ENCODE measurements around the gene PTPRN2.
"Not testable (repeated sequence)": the region's sequence is repeated elsewhere in the genome, so short reads cannot be mapped to it uniquely, and the experiment has no call there.

The PTPRN2 gene

DNA sequence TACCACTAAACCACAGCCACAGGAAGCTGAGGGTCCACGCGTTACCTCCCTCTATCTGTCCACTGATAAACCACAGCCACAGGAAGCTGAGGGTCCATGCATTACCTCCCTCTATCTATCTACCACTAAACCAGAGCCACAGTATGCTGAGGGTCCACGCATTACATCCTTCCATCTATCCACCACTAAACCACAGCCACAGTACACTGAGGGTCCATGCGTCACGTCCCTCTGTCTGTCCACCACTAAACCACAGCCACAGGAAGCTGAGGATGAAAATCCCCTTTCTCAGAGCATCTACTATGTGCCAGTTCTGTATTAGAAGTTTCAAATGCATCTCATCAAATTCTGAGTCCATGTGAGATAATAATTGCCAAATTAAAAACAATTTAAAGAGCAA lies 661.5 kb downstream of the PTPRN2 start:
- DNase-seq (ENCODE audit: low read depth) = no peak

DNA sequence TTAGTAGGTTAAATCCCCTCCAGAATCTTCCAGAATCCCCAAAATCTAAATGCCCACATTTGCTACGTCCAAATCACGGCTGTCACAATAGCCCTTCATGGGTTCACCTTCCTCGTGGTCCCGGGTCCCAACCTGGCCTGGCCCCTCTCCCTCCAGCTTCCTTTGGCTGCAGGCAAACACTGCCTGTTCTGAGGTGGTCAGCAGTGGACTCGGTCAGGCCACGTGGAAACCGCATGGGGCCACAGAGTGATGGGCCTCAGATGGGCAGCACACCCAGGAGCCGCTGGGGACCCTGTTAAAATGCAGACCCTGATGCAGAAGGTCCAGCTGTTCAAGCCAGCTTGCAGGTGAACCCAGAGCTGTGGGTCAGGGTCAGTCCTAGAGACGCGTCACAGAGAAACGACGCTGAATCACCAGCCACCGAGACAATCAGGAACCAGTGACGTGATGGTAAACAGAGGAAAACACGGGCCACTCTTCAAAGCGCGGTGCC lies 662.2 kb downstream of the PTPRN2 start:
- no peak for DNase-seq (ENCODE audit: low read depth)

DNA sequence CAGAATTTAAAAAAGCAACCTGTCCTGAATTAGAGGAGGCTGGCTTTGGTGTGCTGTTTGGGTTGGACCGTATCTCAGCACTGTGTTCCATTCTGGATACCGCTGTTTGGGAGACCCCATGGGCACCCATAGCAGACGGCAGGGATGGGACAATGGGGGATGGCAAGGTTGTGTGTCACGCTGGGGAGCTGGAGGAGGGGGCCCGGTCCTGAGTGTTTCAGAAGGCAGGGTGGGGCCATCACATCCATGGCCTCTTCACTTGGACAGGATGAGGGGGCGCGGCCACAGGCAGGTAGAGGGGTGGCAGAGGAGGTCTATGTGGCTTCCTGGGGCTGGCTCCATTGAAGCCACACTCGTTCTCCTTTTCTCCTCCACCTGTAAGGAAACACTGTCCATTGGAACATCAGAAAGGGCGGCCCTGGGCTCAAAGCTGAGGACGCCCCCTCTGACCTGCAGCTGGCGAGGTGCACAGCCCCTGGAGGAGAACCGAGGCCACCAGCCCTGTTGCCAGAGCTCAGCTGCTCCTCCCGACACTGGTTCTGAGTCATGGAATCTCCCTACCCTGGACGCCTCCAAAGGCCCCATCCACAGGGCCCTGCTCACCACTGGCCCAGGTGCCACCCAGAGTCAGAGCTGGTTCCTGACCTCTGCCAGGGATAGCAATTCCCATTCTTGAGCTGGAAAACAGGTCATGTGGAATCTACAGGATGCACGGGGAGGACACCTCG lies 663.6 kb downstream of the PTPRN2 start:
- no peak for DNase-seq (ENCODE audit: low read depth)

DNA sequence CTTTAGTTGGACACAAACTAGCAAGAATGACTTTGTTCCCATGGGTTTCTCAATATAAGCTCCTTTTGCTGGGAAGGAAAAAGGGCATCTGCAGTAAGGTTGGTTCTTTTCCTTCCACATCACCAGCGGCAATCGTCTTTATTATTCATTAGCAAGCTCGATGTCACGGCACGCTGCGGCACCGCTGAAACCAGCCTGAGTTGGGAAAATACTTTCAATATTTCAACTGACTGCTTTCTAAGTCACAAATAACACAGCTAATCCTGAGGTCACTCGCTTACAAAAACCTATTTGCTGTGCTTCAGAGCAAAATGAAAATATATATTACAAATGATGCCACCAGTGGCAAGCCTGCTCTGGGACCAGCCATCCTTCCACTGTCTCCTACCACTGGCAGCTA lies 665.0 kb downstream of the PTPRN2 start:
- DNase-seq (ENCODE audit: low read depth) = no peak

DNA sequence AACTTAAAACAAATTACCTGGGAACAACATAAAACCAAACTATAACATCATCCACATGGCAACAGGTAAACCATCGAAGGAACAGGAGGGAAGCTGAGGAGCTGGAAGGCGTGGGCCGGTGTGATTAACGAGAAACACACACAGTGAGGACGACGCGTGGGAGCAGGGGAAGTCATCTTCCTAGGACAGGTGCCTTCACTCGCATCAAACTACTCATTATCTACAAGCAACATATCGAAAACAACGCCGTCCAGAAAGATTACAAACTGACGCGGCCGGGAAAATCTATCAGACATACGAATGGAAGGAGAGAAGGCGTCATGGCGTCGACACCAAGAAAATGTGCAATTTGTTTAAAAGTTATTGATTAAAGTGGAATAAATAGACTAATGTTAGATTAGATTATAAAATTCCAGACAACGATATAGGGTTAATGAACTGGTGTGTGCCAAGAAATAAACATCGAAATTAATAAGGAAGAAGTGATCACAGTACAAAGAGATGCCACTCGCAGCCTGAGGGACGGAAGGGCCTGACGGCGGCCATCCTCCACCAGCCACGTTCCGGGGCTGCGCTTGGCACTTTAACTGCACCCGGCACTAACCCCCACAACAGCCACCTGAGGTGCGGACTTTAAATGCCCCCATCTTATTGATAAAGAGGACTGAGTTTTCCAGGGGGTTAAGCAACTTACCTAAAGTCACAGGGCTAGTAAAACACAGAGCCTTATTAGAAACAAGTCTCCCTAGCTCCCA lies 669.1 kb downstream of the PTPRN2 start:
- no peak for DNase-seq (ENCODE audit: low read depth)

DNA sequence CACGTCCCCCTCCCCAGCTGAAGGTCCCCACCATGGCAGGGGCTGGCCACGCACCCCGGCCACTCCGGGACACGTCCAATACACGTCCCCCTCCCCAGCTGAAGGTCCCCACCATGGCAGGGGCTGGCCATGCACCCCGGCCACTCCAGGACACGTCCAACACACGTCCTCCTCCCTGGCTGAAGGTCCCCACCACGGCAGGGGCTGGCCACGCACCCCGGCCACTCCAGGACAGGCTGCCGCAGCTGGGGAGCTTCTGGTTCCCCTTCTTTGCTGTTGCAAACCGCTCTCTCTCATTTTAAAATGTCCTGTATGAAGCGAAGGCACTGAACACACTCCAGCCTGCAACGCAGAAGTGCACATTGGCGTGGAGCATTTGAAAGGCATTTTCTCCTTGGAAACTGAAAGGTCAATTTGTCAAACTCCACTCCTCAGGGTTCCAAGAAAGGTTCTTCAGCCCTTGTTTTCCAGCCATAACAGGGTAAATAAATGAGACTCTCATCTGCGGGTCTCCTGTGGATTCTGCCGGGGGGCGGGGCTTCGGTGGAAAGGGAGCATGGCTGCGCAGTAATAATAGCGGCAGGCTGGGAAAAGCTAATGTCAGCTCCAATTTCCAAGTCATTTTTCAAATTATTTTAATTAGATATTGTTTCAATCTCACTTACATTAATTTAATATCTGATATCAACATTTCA lies 670.5 kb downstream of the PTPRN2 start:
- no peak for DNase-seq (ENCODE audit: low read depth)

DNA sequence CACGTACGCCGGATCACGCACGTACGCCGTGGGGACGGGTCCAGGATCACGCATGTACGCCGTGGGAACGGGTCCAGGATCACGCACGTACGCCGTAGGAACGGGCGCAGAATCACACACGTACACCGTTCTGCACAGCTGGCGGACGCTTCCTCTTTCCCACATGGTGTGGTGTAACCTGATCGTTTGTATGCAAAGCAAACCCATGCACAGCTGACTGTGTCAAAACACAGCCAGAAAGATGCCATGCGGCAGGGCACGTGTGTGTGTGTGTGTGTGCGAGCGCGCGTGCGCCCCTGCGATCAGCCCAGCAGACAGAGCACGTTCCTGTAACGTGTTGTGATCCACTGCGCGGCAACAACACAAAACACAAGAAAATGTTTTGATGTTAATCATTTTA lies 677.2 kb downstream of the PTPRN2 start:
- DNase-seq (ENCODE audit: low read depth) = no peak

DNA sequence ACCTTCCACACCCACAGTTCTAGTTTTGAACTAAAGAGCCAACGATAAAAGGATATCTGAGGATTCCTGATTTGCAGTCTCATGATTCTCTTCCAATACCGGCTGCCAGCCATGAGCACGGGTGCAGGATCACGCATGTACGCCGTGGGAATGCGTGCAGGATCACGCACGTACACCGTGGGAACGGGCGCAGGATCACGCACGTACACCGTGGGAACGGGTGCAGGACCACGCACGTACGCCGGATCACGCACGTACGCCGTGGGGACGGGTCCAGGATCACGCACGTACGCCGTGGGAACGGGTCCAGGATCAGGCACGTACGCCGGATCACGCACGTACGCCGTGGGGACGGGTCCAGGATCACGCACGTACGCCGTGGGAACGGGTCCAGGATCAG lies 677.6 kb downstream of the PTPRN2 start:
- DNase-seq (ENCODE audit: low read depth) = not testable (repeated sequence)

DNA sequence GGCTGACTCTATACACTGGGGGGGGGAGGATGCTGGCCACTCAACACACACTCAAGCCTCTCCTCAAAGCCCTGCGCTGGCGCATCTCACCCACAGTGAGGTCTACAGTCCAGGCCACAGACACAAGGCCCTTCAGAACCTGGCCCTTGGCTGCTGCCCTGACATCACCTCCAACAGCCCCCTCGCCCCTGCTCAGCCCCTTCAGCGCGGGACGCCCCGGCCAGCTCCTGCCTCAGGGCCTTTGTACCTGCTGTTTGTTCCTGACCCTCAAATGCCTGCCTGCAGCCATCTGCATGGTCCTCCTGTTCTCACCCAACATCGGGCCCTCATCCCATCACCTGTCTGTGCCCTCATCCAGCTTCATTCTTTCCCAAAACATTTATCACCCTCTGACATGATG lies 678.3 kb downstream of the PTPRN2 start:
- no peak for DNase-seq (ENCODE audit: low read depth)

DNA sequence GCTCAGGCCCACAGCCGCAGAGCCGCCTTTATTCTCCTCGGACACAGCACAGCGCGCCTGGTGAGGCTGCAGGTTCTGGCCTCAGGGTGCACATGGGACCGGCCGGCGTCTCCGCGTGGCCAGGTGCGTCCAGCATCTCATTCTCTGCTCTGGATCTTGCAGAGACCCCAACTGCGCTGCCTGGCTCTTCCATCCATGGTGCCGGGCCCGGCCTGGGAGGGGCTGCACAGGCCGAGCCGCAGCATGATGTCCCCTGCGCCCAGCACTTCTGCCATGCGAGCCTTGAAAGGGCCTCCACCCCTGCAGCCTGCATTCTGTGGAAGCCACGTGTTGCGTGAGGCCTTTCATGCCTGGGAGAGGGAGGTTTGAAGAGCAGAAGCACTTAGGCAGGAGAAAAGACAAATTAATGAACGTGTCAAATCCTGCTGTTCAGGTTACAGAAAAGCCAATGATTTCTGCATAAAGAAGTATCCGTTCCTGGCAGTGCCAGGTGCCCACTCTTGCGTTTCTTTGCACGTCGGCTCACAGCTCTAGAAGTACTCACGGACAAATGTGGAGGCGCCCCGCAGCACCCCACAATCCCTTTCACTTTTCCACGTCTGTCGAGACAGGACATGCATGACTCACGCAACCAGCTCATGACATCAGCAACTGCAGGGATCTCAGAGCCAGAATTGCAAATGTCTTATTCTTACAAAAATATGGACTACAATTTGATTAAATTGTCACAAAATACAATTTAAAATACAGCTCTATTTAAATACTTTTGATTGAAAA lies 679.4 kb downstream of the PTPRN2 start:
- no peak for DNase-seq (ENCODE audit: low read depth)

DNA sequence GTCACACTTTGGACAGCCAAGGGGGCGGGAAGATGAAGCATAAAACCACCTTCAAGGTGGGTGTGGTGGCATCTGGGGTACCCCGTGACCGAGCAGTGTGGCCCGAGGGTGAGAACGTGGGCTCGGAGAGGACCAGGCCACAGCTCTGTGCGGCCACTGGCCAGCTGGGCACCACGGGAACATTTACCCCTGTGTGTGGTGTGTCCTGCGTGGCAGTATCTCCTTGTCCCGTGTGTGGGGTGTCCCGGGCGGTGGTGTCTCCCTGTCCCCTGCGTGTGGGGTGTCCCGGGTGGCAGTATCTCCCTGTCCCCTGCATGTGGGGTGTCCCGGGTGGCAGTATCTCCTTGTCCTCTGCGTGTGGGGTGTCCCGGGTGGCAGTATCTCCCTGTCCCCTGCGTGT lies 680.5 kb downstream of the PTPRN2 start:
- no peak for DNase-seq (ENCODE audit: low read depth)

DNA sequence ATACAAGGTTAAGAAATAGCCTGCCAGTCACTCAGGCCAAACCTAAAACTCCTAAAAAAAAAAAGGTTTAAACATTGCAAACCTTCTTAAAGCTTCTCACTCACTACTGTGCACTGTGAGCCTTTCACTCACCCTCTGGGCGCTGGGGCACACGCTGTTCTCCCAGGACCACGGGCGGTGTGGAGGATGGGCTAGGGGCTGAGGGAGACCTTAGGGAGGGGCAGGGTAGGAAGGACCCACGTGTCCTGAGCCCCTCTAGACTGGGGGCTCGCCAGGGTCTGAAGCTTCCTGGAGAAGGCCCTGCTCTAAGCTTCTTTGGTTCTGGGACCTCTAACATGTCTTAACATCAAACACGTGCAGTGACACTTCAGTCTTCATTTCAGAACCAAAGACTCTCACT lies 681.0 kb downstream of the PTPRN2 start:
- no peak for DNase-seq (ENCODE audit: low read depth)

DNA sequence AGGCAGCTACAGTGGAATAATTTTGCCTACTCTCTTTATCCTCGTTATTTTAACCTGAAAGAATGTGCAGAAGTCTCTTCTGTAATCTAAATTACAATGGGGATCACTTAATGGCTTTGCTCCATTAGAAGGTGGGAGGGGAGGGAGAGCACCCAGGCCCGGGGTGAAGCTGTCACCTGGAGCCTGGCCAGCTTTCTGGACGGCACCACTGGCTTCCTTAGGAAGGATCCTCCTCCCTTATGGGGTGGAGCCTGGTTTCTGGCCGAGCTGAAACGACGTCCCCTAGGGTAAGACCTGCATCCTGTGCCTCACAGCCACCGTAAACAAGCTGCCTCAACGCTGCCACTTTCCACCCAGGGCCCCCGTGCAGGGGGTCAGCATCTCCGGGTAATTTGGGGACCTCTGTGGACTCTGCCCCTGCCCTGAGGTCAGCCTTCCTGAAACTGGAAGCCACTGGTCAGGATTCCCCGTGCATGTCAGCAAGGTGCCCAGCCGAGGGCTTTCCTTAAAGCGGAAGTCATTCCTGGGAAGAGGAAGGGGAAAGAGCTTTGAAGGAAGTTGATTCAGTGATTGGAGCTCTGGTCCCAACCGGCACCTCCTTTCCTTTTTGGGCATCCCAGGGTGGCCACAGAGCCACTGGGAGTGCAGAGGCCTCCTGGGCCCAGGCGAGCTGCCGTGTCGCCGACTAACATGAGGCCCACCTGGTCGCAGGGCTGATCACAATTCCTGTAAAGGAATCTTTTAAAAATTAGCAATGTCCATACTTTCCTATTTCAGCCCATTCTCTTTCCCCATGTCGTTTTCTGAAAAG lies 681.8 kb downstream of the PTPRN2 start:
- DNase-seq (ENCODE audit: low read depth) = no peak

DNA sequence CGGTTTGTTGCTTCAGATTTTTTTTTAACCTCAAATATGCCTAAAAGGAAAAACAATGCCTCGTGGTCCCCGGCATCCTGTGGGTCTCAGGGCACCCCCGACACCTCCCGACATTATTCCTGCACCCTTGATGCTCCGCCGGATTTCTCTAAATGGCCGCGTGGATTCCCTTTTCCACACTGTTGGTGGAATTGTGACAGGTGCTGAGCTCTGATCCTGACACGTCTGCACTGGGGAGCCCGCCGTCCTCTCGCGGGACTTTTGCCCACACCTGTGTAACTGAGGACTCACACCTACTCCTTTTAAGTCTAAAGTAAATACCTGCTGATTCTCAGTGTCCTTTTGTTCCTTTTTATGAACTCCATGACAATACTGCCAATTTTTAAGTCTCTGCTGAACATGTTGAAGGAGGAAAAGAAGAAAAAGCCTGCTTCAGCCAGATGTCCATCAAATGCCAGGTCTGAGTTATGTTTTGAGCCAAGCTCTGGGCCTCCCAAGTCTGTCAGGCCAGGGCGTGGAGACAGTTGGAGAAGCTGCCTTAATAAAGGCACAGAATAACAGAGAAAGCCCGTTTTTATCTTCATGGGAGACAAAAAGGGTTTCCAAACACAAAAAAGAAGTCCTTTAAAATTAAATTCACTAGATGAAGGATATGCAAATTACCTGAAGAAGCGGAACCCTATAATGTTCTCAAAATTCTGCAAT lies 682.6 kb downstream of the PTPRN2 start:
- DNase-seq (ENCODE audit: low read depth) = no peak

DNA sequence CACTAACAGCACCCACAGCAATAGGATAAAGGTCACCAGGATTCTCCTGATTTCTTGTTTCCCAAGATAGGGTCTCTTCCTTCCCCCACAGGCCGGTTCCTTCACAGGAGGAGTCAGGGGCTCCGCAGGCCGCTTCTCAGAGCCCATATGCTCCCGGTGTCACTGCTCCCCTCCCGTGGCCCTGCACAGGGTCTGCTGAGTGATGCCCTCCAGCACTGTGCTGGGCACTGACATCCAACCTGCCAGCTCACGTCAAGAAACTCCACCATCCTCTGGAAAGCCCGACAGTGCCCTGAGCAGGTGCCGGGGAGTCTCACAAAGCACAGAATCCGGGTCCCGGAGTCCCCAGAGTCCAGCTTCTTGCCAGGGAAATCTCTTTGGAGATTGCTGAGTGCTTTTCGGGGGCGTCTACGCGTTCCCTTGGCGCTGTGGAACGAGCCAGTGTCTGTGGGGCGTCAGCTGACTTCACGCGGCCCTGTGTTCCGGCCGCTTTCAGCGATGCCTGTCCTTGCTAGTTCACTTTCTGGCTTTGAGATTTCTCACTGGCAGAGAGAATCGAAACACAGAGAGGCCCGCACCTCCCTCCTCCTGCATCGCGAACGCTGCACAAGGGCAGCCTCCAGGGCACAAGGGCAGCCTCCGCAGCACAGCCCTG lies 683.3 kb downstream of the PTPRN2 start:
- no peak for DNase-seq (ENCODE audit: low read depth)

DNA sequence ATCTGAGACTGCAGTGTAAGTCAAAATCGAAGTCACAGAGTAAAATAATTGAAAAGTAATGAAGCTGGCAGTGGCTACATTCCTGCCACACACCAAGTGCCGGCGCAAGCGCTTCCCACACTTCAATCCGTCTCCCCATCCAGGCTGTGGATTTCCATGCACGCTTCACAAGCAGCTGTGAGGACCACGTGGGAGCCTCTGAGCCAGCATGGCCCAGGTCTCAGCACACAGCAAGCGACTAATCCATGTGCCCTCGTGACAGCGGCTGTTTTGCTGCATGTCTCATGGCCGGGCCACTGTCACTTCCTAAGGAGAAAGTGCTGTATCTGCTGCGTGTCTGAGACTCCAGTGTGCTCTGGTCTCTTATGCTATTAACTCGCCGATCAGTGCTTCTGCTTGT lies 683.9 kb downstream of the PTPRN2 start:
- no peak for DNase-seq (ENCODE audit: low read depth)

DNA sequence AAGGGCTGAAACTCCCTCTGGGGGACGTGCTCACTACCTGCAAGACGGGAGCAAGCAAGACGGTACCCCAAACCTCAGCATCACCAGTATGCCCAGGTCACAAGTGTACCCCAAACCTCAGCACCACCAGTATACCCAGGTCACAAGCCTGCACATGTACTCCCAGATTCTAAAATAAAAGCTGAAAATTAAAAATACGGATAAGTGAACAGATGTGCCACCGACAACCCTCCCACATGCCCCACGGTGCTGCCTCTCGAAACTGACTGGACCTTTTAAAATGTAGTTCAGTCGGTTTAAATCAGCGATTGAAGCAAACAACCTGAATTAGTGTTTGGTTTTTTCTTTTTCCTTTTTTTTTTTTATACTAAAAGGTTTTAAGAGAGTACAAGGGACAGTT lies 684.3 kb downstream of the PTPRN2 start:
- DNase-seq (ENCODE audit: low read depth) = no peak

DNA sequence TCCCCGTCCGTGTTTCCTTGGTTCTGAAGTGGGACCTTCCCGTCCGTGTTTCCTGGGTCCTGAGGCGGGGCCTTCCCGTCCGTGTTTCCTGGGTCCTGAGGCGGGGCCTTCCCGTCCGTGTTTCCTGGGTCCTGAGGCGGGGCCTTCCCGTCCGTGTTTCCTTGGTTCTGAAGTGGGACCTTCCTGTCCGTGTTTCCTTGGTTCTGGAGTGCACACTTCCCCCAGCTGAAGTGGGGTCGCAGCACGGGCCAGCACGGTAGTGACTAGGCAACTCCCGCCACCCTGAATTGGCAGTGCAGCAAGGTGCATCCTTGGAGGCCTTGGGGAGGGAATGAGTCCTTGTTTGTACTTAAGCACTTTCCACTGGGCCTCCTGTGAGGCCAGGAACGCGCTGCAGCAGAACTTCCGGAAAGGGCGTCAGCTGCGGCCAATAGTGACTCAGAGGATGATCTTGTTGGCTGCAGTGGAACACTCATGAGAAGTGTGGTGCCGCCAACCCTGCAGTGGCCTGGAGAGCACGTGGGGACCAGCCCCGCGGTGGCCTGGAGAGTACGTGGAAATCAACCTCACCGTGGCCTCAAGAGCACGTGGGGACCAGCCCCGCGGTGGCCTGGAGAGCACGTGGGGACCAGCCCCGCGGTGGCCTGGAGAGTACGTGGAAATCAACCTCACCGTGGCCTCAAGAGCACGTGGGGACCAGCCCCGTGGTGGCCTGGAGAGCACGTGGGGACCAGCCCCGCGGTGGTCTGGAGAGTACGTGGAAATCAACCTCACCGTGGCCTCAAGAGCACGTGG lies 685.6 kb downstream of the PTPRN2 start:
- DNase-seq (ENCODE audit: low read depth) = not testable (repeated sequence)

DNA sequence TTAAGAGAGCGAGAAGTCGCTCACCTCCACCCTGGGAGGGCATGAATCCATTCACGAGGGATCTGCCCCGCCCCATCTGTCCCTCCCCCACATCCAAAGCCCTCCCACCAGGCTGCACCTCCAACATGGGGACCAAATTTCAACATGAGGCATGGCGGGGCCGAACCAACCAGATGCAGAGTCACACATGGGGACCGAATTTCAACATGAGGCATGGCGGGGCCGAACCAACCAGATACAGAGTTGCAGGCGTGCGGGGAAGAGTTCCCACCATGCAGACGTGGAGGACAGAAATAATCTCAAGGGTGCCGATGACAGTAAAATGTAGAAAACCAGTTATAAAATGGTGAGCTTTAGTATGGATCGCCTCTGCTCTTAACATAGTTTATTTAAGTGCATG lies 686.5 kb downstream of the PTPRN2 start:
- DNase-seq (ENCODE audit: low read depth) = no peak
